Hematopoietic multipotent progenitor cell treated with erythropoietin and hydrocortisone succinate and interleukin-3 and kit ligand, for 17 days (in vitro differentiated cells): ENCODE results near the gene BTN3A1.

ENCODE experiments used
- DNase-seq: peaks from one replicate; pipeline ENCODE4 v3.0.0-alpha.2; 2015; ENCODE audit warnings: low spot score

The BTN3A1 gene

GRCh38 chr6:26379740-26380139, 22.3 kb upstream of the BTN3A1 start:
- no peak for DNase-seq

GRCh38 chr6:26380256-26380655, 21.8 kb upstream of the BTN3A1 start:
- DNase-seq, result no peak

- no peak for DNase-seq
These were observed 20.0 kb upstream of the BTN3A1 start for GRCh38 chr6:26382121-26382520.

GRCh38 chr6:26383624-26384417, 18.3 kb upstream of the BTN3A1 start:
- no peak for DNase-seq

GRCh38 chr6:26385734-26386125, 16.3 kb upstream of the BTN3A1 start:
- DNase-seq, result no peak

GRCh38 chr6:26387565-26387964, 14.5 kb upstream of the BTN3A1 start:
- no peak for DNase-seq

GRCh38 chr6:26388014-26388413, 14.1 kb upstream of the BTN3A1 start:
- DNase-seq, result no peak

GRCh38 chr6:26388441-26388840, 13.6 kb upstream of the BTN3A1 start:
- no peak for DNase-seq

- DNase-seq, result no peak
These were observed 12.7 kb upstream of the BTN3A1 start for GRCh38 chr6:26389349-26389894.

- no peak for DNase-seq
These were observed 11.5 kb upstream of the BTN3A1 start for GRCh38 chr6:26390531-26390930.

GRCh38 chr6:26392932-26393636, 9.0 kb upstream of the BTN3A1 start:
- DNase-seq, result no peak

- DNase-seq, result peak; percentile 42
These were observed 7.8 kb upstream of the BTN3A1 start for GRCh38 chr6:26394289-26394688.

GRCh38 chr6:26398555-26398954, 3.5 kb upstream of the BTN3A1 start:
- no peak for DNase-seq

GRCh38 chr6:26400626-26401025, 1.4 kb upstream of the BTN3A1 start:
- DNase-seq, result no peak

GRCh38 chr6:26401389-26401986, 587 bp upstream of the BTN3A1 start:
- no peak for DNase-seq

- no peak for DNase-seq
These were observed 1.8 kb downstream of the BTN3A1 start for GRCh38 chr6:26403893-26404292.

- no peak for DNase-seq
These were observed 2.5 kb downstream of the BTN3A1 start for GRCh38 chr6:26404546-26404945.

- no peak for DNase-seq
These were observed 7.0 kb downstream of the BTN3A1 start for GRCh38 chr6:26408828-26409730.

- peak; percentile 9 for DNase-seq
These were observed 9.7 kb downstream of the BTN3A1 start for GRCh38 chr6:26411751-26412150.

GRCh38 chr6:26412228-26412627, 10.2 kb downstream of the BTN3A1 start:
- no peak for DNase-seq

- no peak for DNase-seq
These were observed 10.9 kb downstream of the BTN3A1 start for GRCh38 chr6:26412954-26413353.

- DNase-seq, result no peak
These were observed 12.2 kb downstream of the BTN3A1 start for GRCh38 chr6:26414281-26414680.
